BLaER1 (cell line): Measurements from ENCODE around the gene EVI5L.

ENCODE experiments used
- H3K27ac ChIP-seq: shearing (Covaris generic); formaldehyde crosslinking; 2 replicates; pipeline ENCODE4 v1.8.1; 2022
- H3K27me3 ChIP-seq: shearing (Covaris generic); formaldehyde crosslinking; 2 replicates; pipeline ENCODE4 v1.8.1; 2022
- H3K36me3 ChIP-seq: shearing (Covaris generic); formaldehyde crosslinking; 2 replicates; pipeline ENCODE4 v1.8.1; 2022
- H3K4me1 ChIP-seq: shearing (Covaris generic); formaldehyde crosslinking; 2 replicates; pipeline ENCODE4 v1.8.1; 2022
- H3K4me2 ChIP-seq: shearing (Covaris generic); formaldehyde crosslinking; 2 replicates; pipeline ENCODE4 v1.8.1; 2022
- H3K4me3 ChIP-seq: shearing (Covaris generic); formaldehyde crosslinking; 2 replicates; pipeline ENCODE4 v1.8.1; 2022
- H3K9ac ChIP-seq: shearing (Covaris generic); formaldehyde crosslinking; 2 replicates; pipeline ENCODE4 v1.8.1; 2022
- H3K9me3 ChIP-seq: shearing (Covaris generic); formaldehyde crosslinking; 2 replicates; pipeline ENCODE4 v1.8.1; 2022
- H4K20me1 ChIP-seq: shearing (Covaris generic); formaldehyde crosslinking; 2 replicates; pipeline ENCODE4 v1.8.1; 2022
- Cebpa-rat ChIP-seq: shearing (Covaris generic); IDR thresholded peaks from 2 replicates; pipeline ENCODE4 v1.8.1; 2022

Gene EVI5L

GRCh38 chr19:7850000-7850813 lies 20.2 kb downstream of the EVI5L start:
- Histone ChIP-seq H4K20me1 (peaks cover 14% of the 10 kb centered on the region; the same call in 1 of the 2 replicates), H3K27ac (peak overlapping the region; percentile 38; the same call in 1 of the 2 replicates), H3K4me2 (peak overlapping the region; percentile 75), H3K9ac (0 out of 2 replicates have a peak overlapping the region, but pooled peaks have one; percentile 43), H3K4me1 (peaks cover 40% of the 10 kb centered on the region), H3K36me3 (no peaks in the 10 kb centered on the region), H3K9me3 (no peaks in the 10 kb centered on the region), H3K27me3 (no peaks in the 10 kb centered on the region), H3K4me3 (no peak overlapping the region)
- no peak for TF ChIP-seq Cebpa-rat

GRCh38 chr19:7850945-7851622 lies 21.1 kb downstream of the EVI5L start:
- H4K20me1 ChIP-seq, result 0 out of 2 replicates have a peak, but pooled peaks cover 8% of the 10 kb centered on the region
- no peaks in the 10 kb centered on the region for H3K36me3 ChIP-seq
- H3K9me3 ChIP-seq, result no peaks in the 10 kb centered on the region
- H3K9ac ChIP-seq, result no peak overlapping the region
- H3K4me3 ChIP-seq, result no peak overlapping the region
- no peak for TF ChIP-seq Cebpa-rat
- no peaks in the 10 kb centered on the region for H3K27me3 ChIP-seq
- peaks cover 40% of the 10 kb centered on the region for H3K4me1 ChIP-seq
- H3K4me2 ChIP-seq, result peak overlapping the region; percentile 75; the same call in 1 of the 2 replicates
- H3K27ac ChIP-seq, result peak overlapping the region; percentile 38; the same call in 1 of the 2 replicates

- Histone ChIP-seq H3K4me2 (no peak overlapping the region), H3K9me3 (no peaks in the 10 kb centered on the region), H3K27me3 (no peaks in the 10 kb centered on the region), H3K9ac (no peak overlapping the region), H3K27ac (no peak overlapping the region), H3K4me3 (no peak overlapping the region), H3K36me3 (no peaks in the 10 kb centered on the region), H3K4me1 (peaks cover 40% of the 10 kb centered on the region), H4K20me1 (0 out of 2 replicates have a peak, but pooled peaks cover 8% of the 10 kb centered on the region)
- no peak for TF ChIP-seq Cebpa-rat
Measured at GRCh38 chr19:7851623-7852500, 21.8 kb downstream of the EVI5L start.

GRCh38 chr19:7852851-7853769 lies 23.1 kb downstream of the EVI5L start:
- H4K20me1 ChIP-seq, result 0 out of 2 replicates have a peak, but pooled peaks cover 8% of the 10 kb centered on the region
- peak overlapping the region; percentile 55 for H3K4me2 ChIP-seq
- H3K4me1 ChIP-seq, result peaks cover 45% of the 10 kb centered on the region
- no peaks in the 10 kb centered on the region for H3K9me3 ChIP-seq
- no peaks in the 10 kb centered on the region for H3K36me3 ChIP-seq
- no peak overlapping the region for H3K9ac ChIP-seq
- H3K27ac ChIP-seq, result no peak overlapping the region
- H3K27me3 ChIP-seq, result peaks cover 2% of the 10 kb centered on the region; the same call in 1 of the 2 replicates
- no peak for TF ChIP-seq Cebpa-rat
- H3K4me3 ChIP-seq, result no peak overlapping the region

GRCh38 chr19:7853770-7854128 lies 23.7 kb downstream of the EVI5L start:
- peaks cover 45% of the 10 kb centered on the region for H3K4me1 ChIP-seq
- no peak overlapping the region for H3K27ac ChIP-seq
- H3K4me2 ChIP-seq, result peak overlapping the region; percentile 55; the same call in 1 of the 2 replicates
- no peaks in the 10 kb centered on the region for H3K36me3 ChIP-seq
- TF ChIP-seq Cebpa-rat, result no peak
- H4K20me1 ChIP-seq, result 0 out of 2 replicates have a peak, but pooled peaks cover 8% of the 10 kb centered on the region
- peaks cover 8% of the 10 kb centered on the region; the same call in 1 of the 2 replicates for H3K27me3 ChIP-seq
- no peak overlapping the region for H3K9ac ChIP-seq
- H3K4me3 ChIP-seq, result no peak overlapping the region
- no peaks in the 10 kb centered on the region for H3K9me3 ChIP-seq

- TF ChIP-seq Cebpa-rat, result no peak
- 0 out of 2 replicates have a peak, but pooled peaks cover 8% of the 10 kb centered on the region for H4K20me1 ChIP-seq
- H3K4me1 ChIP-seq, result peaks cover 38% of the 10 kb centered on the region
- H3K4me2 ChIP-seq, result no peak overlapping the region
- no peak overlapping the region for H3K9ac ChIP-seq
- H3K27ac ChIP-seq, result no peak overlapping the region
- no peak overlapping the region for H3K4me3 ChIP-seq
- no peaks in the 10 kb centered on the region for H3K9me3 ChIP-seq
- peaks cover 8% of the 10 kb centered on the region; the same call in 1 of the 2 replicates for H3K27me3 ChIP-seq
- H3K36me3 ChIP-seq, result no peaks in the 10 kb centered on the region
Measured at GRCh38 chr19:7855426-7856108, 25.5 kb downstream of the EVI5L start.

- Histone ChIP-seq H3K36me3 (no peaks in the 10 kb centered on the region), H3K27me3 (peaks cover 12% of the 10 kb centered on the region), H3K4me2 (no peak overlapping the region), H3K4me1 (peaks cover 37% of the 10 kb centered on the region), H3K9me3 (no peaks in the 10 kb centered on the region), H4K20me1 (peaks cover 8% of the 10 kb centered on the region; the same call in 1 of the 2 replicates), H3K27ac (no peak overlapping the region), H3K4me3 (no peak overlapping the region), H3K9ac (no peak overlapping the region)
- TF ChIP-seq Cebpa-rat, result no peak
Measured at GRCh38 chr19:7856109-7856591, 26.1 kb downstream of the EVI5L start.
